IPS-15b (cell line): ENCODE data around the gene C2orf69.

ENCODE experiments used
- H3K27me3 ChIP-seq: one replicate; pipeline ENCODE4 v1.6.1; 2013; ENCODE audit warnings: low read length; ENCODE audit not compliant: control insufficient read depth, insufficient read depth
- H3K36me3 ChIP-seq: one replicate; pipeline ENCODE4 v1.6.1; 2013; ENCODE audit warnings: low read length; ENCODE audit not compliant: control insufficient read depth, insufficient read depth
- H3K4me1 ChIP-seq: one replicate; pipeline ENCODE4 v1.6.1; 2013; ENCODE audit warnings: mild to moderate bottlenecking, low read length; ENCODE audit not compliant: control insufficient read depth, insufficient read depth
- H3K4me3 ChIP-seq: one replicate; pipeline ENCODE4 v1.5.1; 2013; ENCODE audit warnings: low read depth, low read length
- H3K9ac ChIP-seq: one replicate; pipeline ENCODE4 v1.6.1; 2013; ENCODE audit warnings: low read depth, mild to moderate bottlenecking, low read length
- H3K9me3 ChIP-seq: one replicate; pipeline ENCODE4 v1.6.1; 2013; ENCODE audit warnings: mild to moderate bottlenecking, low read length; ENCODE audit not compliant: control insufficient read depth, insufficient read depth

C2orf69 gene

DNA sequence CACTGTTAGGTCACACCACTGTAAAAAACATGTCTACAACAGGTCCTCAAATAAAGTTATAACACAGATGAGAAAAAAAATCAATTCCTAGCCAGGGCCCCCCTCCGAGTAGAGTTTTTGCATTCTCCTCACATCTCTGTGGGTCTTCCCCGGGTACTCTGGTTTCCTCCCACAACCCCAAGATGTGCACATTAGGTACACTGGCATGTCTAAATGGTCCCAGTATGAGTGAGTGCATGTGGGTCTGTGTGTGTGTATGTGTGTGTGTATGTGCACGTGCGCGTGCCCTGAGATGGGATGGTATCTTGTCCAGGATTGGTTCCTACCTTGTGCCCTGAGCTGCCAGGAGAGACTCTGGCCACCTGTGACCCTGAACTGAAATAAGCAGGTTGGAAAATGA, 39.3 kb downstream of the C2orf69 start:
- no peaks in the 10 kb centered on the region for H3K27me3 ChIP-seq
- no peaks in the 10 kb centered on the region for H3K4me1 ChIP-seq
- H3K9ac ChIP-seq: no peak overlapping the region
- H3K4me3 ChIP-seq: no peak overlapping the region
- H3K36me3 ChIP-seq: peaks cover 11% of the 10 kb centered on the region
- H3K9me3 ChIP-seq: no peaks in the 10 kb centered on the region

DNA sequence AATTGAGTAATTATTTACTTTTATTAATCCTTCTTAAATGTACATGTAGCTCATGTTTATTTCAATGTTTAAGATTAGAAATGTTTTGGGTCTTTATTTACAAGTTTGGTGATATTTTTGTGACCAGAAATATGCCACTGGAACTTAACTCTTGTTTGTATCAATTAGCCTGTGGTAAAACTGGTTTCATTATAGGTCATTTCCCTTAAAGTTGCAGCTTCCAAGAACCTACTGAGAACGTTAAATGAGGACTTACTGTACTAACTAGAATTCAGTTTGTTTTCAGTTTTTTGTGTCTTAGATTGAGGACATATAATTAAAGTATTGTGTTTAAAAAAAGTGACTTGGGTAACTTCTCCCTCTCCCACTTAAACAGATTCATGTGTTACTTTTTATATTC, 39.9 kb downstream of the C2orf69 start:
- Histone ChIP-seq H3K27me3 (no peaks in the 10 kb centered on the region), H3K4me1 (no peaks in the 10 kb centered on the region), H3K4me3 (no peak overlapping the region), H3K9ac (no peak overlapping the region), H3K9me3 (no peaks in the 10 kb centered on the region), H3K36me3 (peaks cover 11% of the 10 kb centered on the region)

DNA sequence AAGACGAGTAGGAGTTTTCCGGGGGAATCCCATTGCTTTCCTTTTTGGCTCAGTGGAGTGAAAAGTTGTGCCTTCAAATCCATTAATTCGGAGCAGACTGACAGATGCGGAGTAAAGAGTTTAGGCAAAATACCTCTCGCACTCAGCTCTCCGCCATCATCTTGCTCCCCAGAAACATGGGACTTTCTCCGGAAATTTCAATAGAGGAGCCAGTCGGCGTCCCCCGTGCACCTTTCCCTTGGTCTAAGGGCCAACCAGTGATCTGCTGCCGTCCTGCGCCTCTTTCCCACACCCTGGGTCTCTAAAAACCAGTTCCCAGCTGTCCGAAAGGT, 43.9 kb downstream of the C2orf69 start:
- Histone ChIP-seq H3K9ac (peak overlapping the region; percentile 96), H3K36me3 (peaks cover 3% of the 10 kb centered on the region), H3K4me1 (no peaks in the 10 kb centered on the region), H3K27me3 (no peaks in the 10 kb centered on the region), H3K4me3 (peak overlapping the region; percentile 86), H3K9me3 (no peaks in the 10 kb centered on the region)

DNA sequence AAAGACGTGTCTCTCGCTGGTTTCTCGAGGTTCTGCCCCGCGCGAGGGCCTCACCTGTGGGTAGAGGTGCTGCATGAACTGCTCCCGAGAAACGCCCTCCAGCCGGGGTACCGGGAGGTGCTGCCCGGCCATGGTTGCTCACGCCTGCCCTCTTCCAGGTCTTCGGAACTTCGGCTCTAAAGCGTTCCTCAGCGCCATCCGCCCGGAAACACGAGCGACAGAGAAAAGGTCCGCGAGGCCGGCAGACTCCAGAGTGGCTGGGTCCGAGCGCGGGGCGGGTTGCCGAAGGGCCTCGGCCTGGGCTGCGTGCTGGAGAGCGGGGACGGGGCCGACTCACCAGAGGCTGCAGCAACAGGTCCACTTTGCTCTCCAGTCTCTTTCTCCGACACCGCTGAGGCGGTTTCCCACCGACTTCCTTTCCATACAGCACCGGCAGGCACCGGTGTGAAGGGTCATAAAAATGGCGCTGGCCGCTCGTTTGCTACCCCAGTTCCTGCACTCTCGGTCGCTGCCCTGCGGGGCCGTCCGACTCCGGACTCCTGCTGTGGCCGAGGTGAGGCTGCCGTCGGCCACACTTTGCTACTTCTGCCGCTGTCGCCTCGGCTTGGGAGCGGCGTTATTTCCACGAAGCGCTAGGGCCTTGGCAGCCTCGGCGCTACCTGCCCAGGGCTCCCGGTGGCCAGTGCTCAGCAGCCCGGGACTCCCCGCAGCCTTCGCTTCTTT, 44.4 kb downstream of the C2orf69 start, which contains the start of the genes MAIP1 and TYW5:
Gene MAIP1 (plus strand): TSS at position 244 of the 723 bp plus-strand sequence. CDS start 217 bp downstream, at position 461.
Gene TYW5 (minus strand): TSS at position 153 of the 723 bp plus-strand sequence. CDS start 21 bp downstream, at position 132.
- Histone ChIP-seq H3K4me1 (no peaks in the 10 kb centered on the region), H3K9ac (peak within 1 kb of the TSS; percentile 96), H3K9me3 (no peaks in the 10 kb centered on the region), H3K27me3 (no peaks in the 10 kb centered on the region), H3K4me3 (peak within 1 kb of the TSS; percentile 86), H3K36me3 (peaks cover 4% of the 10 kb centered on the region)

DNA sequence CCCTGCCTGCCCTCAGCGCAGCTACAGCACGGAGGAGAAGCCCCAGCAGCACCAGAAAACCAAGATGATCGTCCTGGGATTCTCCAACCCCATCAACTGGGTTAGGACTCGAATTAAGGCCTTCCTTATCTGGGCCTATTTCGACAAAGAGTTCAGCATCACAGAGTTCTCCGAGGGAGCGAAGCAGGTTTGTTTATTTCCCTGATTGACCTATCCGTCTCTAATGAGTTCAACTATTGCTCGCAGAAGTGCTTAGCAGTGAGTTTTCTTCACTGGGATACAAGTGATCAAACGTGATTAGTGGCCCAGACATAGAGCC, 44.9 kb downstream of the C2orf69 start:
- no peaks in the 10 kb centered on the region for H3K27me3 ChIP-seq
- H3K9ac ChIP-seq: peak overlapping the region; percentile 96
- H3K9me3 ChIP-seq: no peaks in the 10 kb centered on the region
- H3K4me1 ChIP-seq: no peaks in the 10 kb centered on the region
- H3K36me3 ChIP-seq: peaks cover 4% of the 10 kb centered on the region
- H3K4me3 ChIP-seq: peak overlapping the region; percentile 86

DNA sequence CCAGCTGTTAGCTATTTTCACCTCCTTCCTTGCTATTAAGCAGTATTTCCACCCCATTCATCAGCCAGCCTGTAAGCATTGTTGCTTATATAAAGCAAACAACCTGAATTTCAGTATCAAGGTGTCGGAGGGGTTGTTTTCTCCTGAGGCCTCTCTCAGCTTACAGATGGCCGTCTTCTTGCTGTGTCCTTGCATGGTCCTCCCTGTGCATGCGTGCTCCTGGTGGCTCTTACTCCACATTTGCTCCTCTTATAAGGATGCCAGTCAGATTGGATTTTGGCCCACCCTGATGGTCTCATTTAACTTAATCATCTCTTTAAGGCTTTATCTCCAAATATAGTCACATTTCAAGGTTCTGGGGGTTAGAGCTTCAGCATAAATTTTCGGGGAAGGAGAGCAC, 46.9 kb downstream of the C2orf69 start:
- H3K27me3 ChIP-seq: no peaks in the 10 kb centered on the region
- peaks cover 8% of the 10 kb centered on the region for H3K36me3 ChIP-seq
- no peak overlapping the region for H3K9ac ChIP-seq
- H3K9me3 ChIP-seq: no peaks in the 10 kb centered on the region
- H3K4me1 ChIP-seq: no peaks in the 10 kb centered on the region
- no peak overlapping the region for H3K4me3 ChIP-seq

DNA sequence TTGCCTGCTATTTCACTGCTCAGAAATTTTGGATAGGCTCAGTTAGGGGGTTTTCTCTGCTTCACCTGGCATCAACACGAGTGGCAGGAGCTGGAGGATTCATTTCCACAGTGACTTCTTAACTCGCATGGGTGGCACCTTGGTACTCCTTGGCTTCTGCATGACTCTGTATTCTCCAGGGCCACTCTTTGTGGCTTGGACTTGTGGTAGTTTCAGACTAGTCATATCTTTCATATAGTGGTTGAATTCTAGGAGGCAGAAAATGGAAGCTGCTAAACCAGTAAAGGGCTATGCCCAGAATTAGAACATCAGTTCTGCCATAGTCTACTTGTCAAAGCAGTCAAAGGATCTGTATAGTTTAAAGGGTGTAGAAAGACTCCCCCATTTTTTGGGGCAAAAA, 51.1 kb downstream of the C2orf69 start:
- peaks cover 8% of the 10 kb centered on the region for H3K36me3 ChIP-seq

DNA sequence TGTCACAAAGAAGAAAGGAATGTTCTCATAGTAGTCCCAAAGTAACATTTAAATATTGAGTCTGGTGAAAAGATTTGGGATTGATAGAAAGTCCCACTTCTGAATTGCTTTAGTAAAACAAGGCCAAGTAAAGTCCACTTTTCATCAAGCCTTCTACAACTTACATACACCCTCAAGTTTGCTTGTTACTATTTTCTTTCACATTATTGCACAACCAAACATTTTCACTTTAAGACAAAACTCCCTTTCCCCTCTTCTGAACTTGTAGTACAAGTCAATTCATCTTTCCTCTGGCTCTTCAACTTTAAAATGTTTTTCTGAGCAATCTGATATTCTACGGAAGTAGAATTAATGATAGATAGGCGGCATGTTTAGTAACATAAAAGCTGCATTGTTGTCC, 55.3 kb downstream of the C2orf69 start:
- Histone ChIP-seq H3K9me3 (no peaks in the 10 kb centered on the region), H3K4me3 (no peak overlapping the region), H3K9ac (no peak overlapping the region), H3K4me1 (no peaks in the 10 kb centered on the region), H3K36me3 (peaks cover 4% of the 10 kb centered on the region), H3K27me3 (no peaks in the 10 kb centered on the region)

More for the DNA sequence above, 51.1 kb downstream of the C2orf69 start:
- Histone ChIP-seq H3K9ac (no peak overlapping the region), H3K27me3 (no peaks in the 10 kb centered on the region), H3K4me1 (no peaks in the 10 kb centered on the region), H3K9me3 (no peaks in the 10 kb centered on the region), H3K4me3 (no peak overlapping the region)

DNA sequence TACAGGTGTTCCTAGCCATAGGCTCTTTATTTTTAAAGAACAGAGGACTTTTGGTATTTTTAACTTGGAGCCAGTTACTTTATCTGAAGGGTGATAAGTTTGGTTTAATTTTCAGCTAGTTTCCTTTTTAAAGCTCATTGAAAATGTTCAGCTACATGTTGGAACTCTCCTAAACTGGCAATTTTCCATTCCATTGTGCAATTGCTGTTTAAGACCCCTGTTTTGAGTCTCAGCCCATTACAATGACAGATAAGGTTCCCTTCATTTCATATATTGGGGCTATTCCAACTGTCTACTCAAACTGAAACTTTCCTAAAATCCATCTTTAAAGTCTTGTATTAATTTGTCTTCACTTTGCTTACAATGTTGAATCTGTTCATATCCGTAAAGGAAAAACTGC, 55.9 kb downstream of the C2orf69 start:
- Histone ChIP-seq H3K9ac (no peak overlapping the region), H3K4me3 (no peak overlapping the region), H3K27me3 (no peaks in the 10 kb centered on the region), H3K36me3 (no peaks in the 10 kb centered on the region), H3K4me1 (no peaks in the 10 kb centered on the region), H3K9me3 (no peaks in the 10 kb centered on the region)

DNA sequence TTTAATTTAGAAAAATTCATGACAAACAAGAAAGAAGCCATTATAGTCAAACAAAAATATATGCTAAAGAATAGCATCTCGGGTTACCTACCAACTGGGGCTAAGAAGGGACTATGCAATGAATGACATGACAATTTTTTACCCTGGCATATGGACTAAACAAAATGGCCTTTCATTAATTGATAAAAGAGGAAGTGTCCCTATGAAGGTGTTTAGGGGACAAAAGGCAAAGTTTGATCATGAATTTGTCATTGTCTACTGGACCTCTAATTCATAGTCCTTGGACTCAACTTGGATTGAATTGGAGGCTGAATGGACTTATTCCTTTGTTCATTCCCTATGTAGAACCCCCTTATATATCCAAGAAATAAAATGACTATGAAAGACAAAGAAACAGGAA, 57.0 kb downstream of the C2orf69 start:
- Histone ChIP-seq H3K9me3 (no peaks in the 10 kb centered on the region), H3K36me3 (no peaks in the 10 kb centered on the region), H3K27me3 (no peaks in the 10 kb centered on the region), H3K4me1 (no peaks in the 10 kb centered on the region), H3K9ac (no peak overlapping the region), H3K4me3 (no peak overlapping the region)

DNA sequence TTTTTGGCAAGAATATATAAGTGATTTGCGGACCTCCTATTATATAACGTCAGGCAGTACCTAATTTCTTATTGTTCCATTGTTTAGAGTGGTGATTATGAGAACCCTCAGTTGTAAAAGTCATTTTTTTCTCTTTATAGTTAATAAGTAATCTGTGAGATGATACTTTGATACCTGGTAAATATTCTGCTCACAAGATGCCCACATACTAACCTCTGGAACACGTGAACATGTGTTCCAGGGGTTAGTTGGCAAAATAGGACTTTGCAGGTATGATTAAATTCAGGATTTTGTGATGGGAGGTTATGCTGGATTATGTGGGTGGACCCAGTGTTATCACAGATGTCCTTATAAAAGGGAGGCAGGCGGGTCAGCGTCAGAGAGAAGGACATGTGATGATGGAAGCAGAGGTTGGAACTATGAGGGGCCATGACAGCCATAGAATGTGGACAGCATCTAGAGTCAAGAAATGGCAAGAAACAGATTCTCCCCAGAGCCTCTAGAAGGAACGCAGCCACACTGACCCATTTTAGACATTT, 61.1 kb downstream of the C2orf69 start:
- Histone ChIP-seq H3K4me3 (no peak overlapping the region), H3K36me3 (no peaks in the 10 kb centered on the region), H3K9ac (no peak overlapping the region), H3K27me3 (no peaks in the 10 kb centered on the region), H3K9me3 (no peaks in the 10 kb centered on the region), H3K4me1 (no peaks in the 10 kb centered on the region)

DNA sequence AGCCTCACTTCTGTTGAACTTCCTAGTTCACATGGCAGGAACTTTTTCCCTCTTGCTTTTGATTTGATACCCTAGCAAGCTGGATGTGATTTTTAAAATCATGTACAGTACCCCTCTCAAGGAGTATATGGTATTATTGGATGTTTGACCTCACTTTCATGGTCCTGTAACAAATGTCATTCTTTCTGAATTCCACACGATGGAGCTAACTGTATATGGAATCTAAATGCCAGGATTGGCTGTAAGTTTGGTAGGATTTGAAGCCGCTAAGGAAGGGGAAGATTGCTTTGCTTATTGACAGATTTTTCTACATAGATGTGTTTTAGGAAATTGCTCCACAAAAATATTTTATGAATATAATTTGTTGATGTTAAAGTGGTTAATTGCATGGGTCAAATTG, 62.6 kb downstream of the C2orf69 start:
- H3K4me3 ChIP-seq: no peak overlapping the region
- H3K9me3 ChIP-seq: no peaks in the 10 kb centered on the region
- no peak overlapping the region for H3K9ac ChIP-seq
- no peaks in the 10 kb centered on the region for H3K4me1 ChIP-seq
- no peaks in the 10 kb centered on the region for H3K27me3 ChIP-seq
- H3K36me3 ChIP-seq: no peaks in the 10 kb centered on the region
